Body of pancreas (tissue), 4 donors: ENCODE results near the gene TRPM3. TPM values are rescaled to one million over a fixed set of nuclear protein-coding genes. Genes with fewer than 3 reads are reported as not detected.

Experiments
- ATAC-seq: fragments of 150-250 bp; one replicate; pipeline ENCODE4 v1.9.1; 2016
- DNase-seq, 4 donors: peaks; one replicate each; pipeline ENCODE4 v3.0.0-alpha.2; 2019
- H3K27ac ChIP-seq, 4 donors: fragments of 200-600 bp; sonication (generic); 1 replicate in 3 of 4; 2 replicates in 1 of 4; pipeline versions ENCODE4 v1.5.1 to v1.6.1; 2016 to 2019; ENCODE audit warnings: mild to moderate bottlenecking in 1 of 4, mixed read lengths in 1 of 4, moderate library complexity in 1 of 4
- H3K27me3 ChIP-seq, 2 donors: fragments of 200-600 bp; sonication (generic); one replicate each; pipeline ENCODE4 v1.6.0; 2016; ENCODE audit warnings: mild to moderate bottlenecking in 1 of 2
- H3K36me3 ChIP-seq, 2 donors: fragments of 200-600 bp; sonication (generic); replicated peaks in 1 of 2; 2 replicates each; pipeline ENCODE4 v1.5.1; 2016; ENCODE audit warnings: low read depth in 2 of 2; ENCODE audit not compliant: insufficient read depth in 1 of 2
- H3K4me1 ChIP-seq: fragments of 200-600 bp; sonication (generic); one replicate; pipeline ENCODE4 v1.6.0; 2016
- H3K4me3 ChIP-seq, 2 donors: fragments of 200-600 bp; sonication (generic); 1 replicate in 1 of 2; 2 replicates in 1 of 2; pipeline ENCODE4 v1.5.1; 2016 to 2019
- H3K9me3 ChIP-seq, 3 donors: fragments of 200-600 bp; sonication (generic); 1 replicate in 2 of 3; 2 replicates in 1 of 3; pipeline ENCODE4 v1.5.1; 2016
- CTCF ChIP-seq, 7 experiments: fragments of 450-650 bp in 4 of 7; fragments of 200-600 bp in 3 of 7; sonication (generic) in 3 of 7; IDR thresholded peaks; one replicate each; pipeline ENCODE4 v1.5.1; 2016 to 2019; ENCODE audit warnings: antibody characterized with exemption in 7 of 7
- POLR2A ChIP-seq, 3 donors: fragments of 450-650 bp; IDR thresholded peaks; one replicate each; pipeline ENCODE4 v1.6.1; 2016; ENCODE audit warnings: antibody characterized with exemption in 3 of 3, mild to moderate bottlenecking in 2 of 3
- WGBS, 2 donors: methylation state at CpG; one replicate each; pipeline ENCODE4 v1.1.5; 2017; 5-methylcytosine and 5-hydroxymethylcytosine counted together
- intact Hi-C: fragments of 100-400 bp; cut with DNase I; formaldehyde crosslinking; loops from one replicate; pipeline ENCODE4 v1.15.1; 2023
- total RNA-seq, 2 donors: library from RNA; depleted of rRNA; stranded (reverse); fragments of >200 nt; gene quantifications; one replicate each; pipeline ENCODE4 v1.1.0, GENCODE V29; 2016

The TRPM3 gene
- total RNA-seq, 2 donors from 2014 or later = 0.78 to 1.3 TPM

GRCh38 chr9:70791936-70792335 is 329.5 kb downstream of the TRPM3 start:
- Histone ChIP-seq H3K4me1 (no peaks in the 10 kb centered on the region), H3K27me3 (no peaks in the 10 kb centered on the region), H3K27ac (no peak overlapping the region), H3K9me3 (no peaks in the 10 kb centered on the region), H3K4me3 (no peak overlapping the region), H3K36me3 (no peaks in the 10 kb centered on the region)
- DNase-seq (no peak), ATAC-seq (no peak)
- intact Hi-C loops = no loop called here
- TF ChIP-seq CTCF (IDR thresholded peaks at IDR 0.05) (no peak), POLR2A (IDR thresholded peaks at IDR 0.05) (no peak)
- 80 to 83% methylated on average over 3 of the region's 3 CpGs for WGBS, 2 donors

GRCh38 chr9:70789086-70789485 is 332.3 kb downstream of the TRPM3 start:
- DNase-seq (no peak), ATAC-seq (no peak)
- Histone ChIP-seq H3K27ac (no peak overlapping the region), H3K4me3 (no peak overlapping the region), H3K27me3 (no peaks in the 10 kb centered on the region), H3K4me1 (no peaks in the 10 kb centered on the region), H3K9me3 (no peaks in the 10 kb centered on the region), H3K36me3 (no peaks in the 10 kb centered on the region)
- 83 to 94% methylated on average over 1 of the region's 1 CpG for WGBS, 2 donors
- intact Hi-C loops = no loop called here
- TF ChIP-seq CTCF (IDR thresholded peaks at IDR 0.05) = no peak
- TF ChIP-seq POLR2A (IDR thresholded peaks at IDR 0.05) = no peak

DNA sequence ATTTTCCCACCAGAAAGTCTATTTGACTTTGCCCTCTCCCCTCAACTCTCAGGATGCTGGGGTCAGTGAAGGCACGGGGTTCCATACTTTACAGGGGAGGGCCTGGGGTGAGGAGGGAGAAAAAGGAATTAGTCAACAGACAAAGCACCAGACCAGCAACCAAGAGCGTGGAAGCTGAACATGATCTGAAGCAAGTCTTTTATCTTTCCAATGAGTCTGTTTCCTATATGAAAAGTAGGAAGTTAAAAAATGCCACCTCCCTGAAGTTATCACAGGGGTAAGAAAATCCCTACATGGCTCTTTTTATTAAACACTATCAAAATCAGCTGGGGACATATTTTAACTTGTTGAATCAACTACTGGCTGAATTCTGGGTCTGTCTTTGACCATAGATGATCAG is 337.0 kb downstream of the TRPM3 start:
- TF ChIP-seq CTCF (IDR thresholded peaks at IDR 0.05) (no peak), POLR2A (IDR thresholded peaks at IDR 0.05) (no peak)
- 39 to 54% methylated on average over 2 of the region's 2 CpGs for WGBS, 2 donors
- intact Hi-C loops = no loop called here

GRCh38 chr9:70778568-70778967 is 342.9 kb downstream of the TRPM3 start:
- intact Hi-C loops = no loop called here
- no peak for ATAC-seq
- no peak overlapping the region for H3K27ac ChIP-seq

More for the DNA sequence above, 337.0 kb downstream of the TRPM3 start:
- Histone ChIP-seq H3K27ac (no peak overlapping the region), H3K4me1 (no peaks in the 10 kb centered on the region), H3K36me3 (no peaks in the 10 kb centered on the region), H3K9me3 (no peaks in the 10 kb centered on the region), H3K27me3 (no peaks in the 10 kb centered on the region), H3K4me3 (no peak overlapping the region)
- ATAC-seq (no peak), DNase-seq (no peak)

More at GRCh38 chr9:70778568-70778967, 342.9 kb downstream of the TRPM3 start:
- Histone ChIP-seq H3K4me1 (no peaks in the 10 kb centered on the region), H3K9me3 (no peaks in the 10 kb centered on the region), H3K4me3 (no peak overlapping the region), H3K36me3 (no peaks in the 10 kb centered on the region), H3K27me3 (no peaks in the 10 kb centered on the region)
- DNase-seq = no peak
- TF ChIP-seq POLR2A (IDR thresholded peaks at IDR 0.05) = no peak
- TF ChIP-seq CTCF (IDR thresholded peaks at IDR 0.05) = no peak
- 60 to 65% methylated on average over 3 of the region's 3 CpGs for WGBS, 2 donors
